ENCODE results near the gene TENM4.

GRCh38 chr11:79095424-79095823 lies 345.4 kb downstream of the TENM4 start:
- TF ChIP-seq ETV6 (CRISPR knock-in tag; IDR thresholded peaks at IDR 0.05) (no peak), CTCF (IDR thresholded peaks at IDR 0.05) (no peak), RELA (CRISPR knock-in tag; IDR thresholded peaks at IDR 0.05; ENCODE audit: borderline replicate concordance) (no peak), SP1 (CRISPR knock-in tag; conservative IDR thresholded peaks at IDR 0.05) (no peak), NR1H2 (CRISPR knock-in tag; IDR thresholded peaks at IDR 0.05) (no peak), ATF3 (CRISPR knock-in tag; conservative IDR thresholded peaks at IDR 0.05) (no peak), USF2 (CRISPR knock-in tag; IDR thresholded peaks at IDR 0.05) (no peak), NFE2L1 (CRISPR knock-in tag; IDR thresholded peaks at IDR 0.05) (no peak), TCF7 (CRISPR knock-in tag; IDR thresholded peaks at IDR 0.05; ENCODE audit: low read depth) (no peak), MAX (CRISPR knock-in tag; IDR thresholded peaks at IDR 0.05) (no peak), ESRRA (CRISPR knock-in tag; IDR thresholded peaks at IDR 0.05; ENCODE audit: borderline replicate concordance) (no peak), JAZF1 (CRISPR knock-in tag; IDR thresholded peaks at IDR 0.05) (no peak), KAT7 (CRISPR knock-in tag; IDR thresholded peaks at IDR 0.05; ENCODE audit: borderline replicate concordance) (no peak), SMAD4 (CRISPR knock-in tag; IDR thresholded peaks at IDR 0.05) (no peak)

All from WTC11 (cell line).